ENCODE results near the gene SPTAN1.

- TF ChIP-seq CTCF (IDR thresholded peaks at IDR 0.05) (no peak), POLR2AphosphoS5 (IDR thresholded peaks at IDR 0.05) (no peak)
Observed at GRCh38 chr9:128636556-128637530, 84.5 kb downstream of the SPTAN1 start.

All from esophagus muscularis mucosa (tissue), 3 donors.